Activated naive CD4-positive, alpha-beta T cell treated with anti-CD3 and anti-CD28 coated beads for 36 hours (primary cell): ENCODE results near the gene AKAP8. TPM values are rescaled to one million over a fixed set of nuclear protein-coding genes. Genes with fewer than 3 reads are reported as not detected.
"Not testable (repeated sequence)": the region's sequence is repeated elsewhere in the genome, so short reads cannot be mapped to it uniquely, and the experiment has no call there.

ENCODE experiments used
- CTCF ChIA-PET: fragments of 350-600 bp; sonication (Branson Sonifier 250); formaldehyde crosslinking; loops from one replicate; lab custom pipeline; 2021; ENCODE audit warnings: antibody characterized with exemption; lab: Charles Lee
- DNase-seq: peaks from one replicate; pipeline ENCODE4 v3.0.0-alpha.2; 2020
- H3K27ac Mint-ChIP-seq: one replicate; pipeline ENCODE4 v1.8.0; 2021; ENCODE audit warnings: mild to moderate bottlenecking, mixed read lengths
- H3K27me3 Mint-ChIP-seq: one replicate; pipeline ENCODE4 v1.8.0; 2021; ENCODE audit warnings: low read depth, mixed read lengths
- H3K36me3 Mint-ChIP-seq: one replicate; pipeline ENCODE4 v1.8.0; 2021; ENCODE audit warnings: low read depth, mixed read lengths
- H3K4me1 Mint-ChIP-seq: one replicate; pipeline ENCODE4 v1.8.0; 2021; ENCODE audit warnings: low read depth, mixed read lengths
- H3K4me3 Mint-ChIP-seq: one replicate; pipeline ENCODE4 v1.8.0; 2021; ENCODE audit warnings: mild to moderate bottlenecking, moderate library complexity, mixed read lengths
- H3K9me3 Mint-ChIP-seq: one replicate; pipeline ENCODE4 v1.8.0; 2021; ENCODE audit warnings: mixed read lengths
- intact Hi-C: fragments of 100-400 bp; cut with micrococcal nuclease; formaldehyde crosslinking; loops from one replicate; pipeline ENCODE4 v1.15.1; 2023
- total RNA-seq, 2 experiments: library from RNA; stranded (reverse); gene quantifications; one replicate each; pipeline ENCODE4 v1.2.3, GENCODE V29; 2021

AKAP8 gene
- total RNA-seq, 2 experiments from 2014 or later = 27.1 to 30.3 TPM

- DNase-seq = no peak
- peaks cover 3% of the 10 kb centered on the region for H3K9me3 Mint-ChIP-seq
- no peaks in the 10 kb centered on the region for H3K27me3 Mint-ChIP-seq
- H3K36me3 Mint-ChIP-seq = peaks cover 28% of the 10 kb centered on the region
- intact Hi-C loops = no loop called here
- CTCF ChIA-PET = interaction anchor here (0.6 to 6.8 kb wide), 5 partner anchors 42 to 894 kb away, joined by 4 to 79 read pairs (median 26); no protein-coding TSS in a partner anchor
- peaks cover 27% of the 10 kb centered on the region for H3K4me1 Mint-ChIP-seq
- no peak overlapping the region for H3K4me3 Mint-ChIP-seq
- H3K27ac Mint-ChIP-seq = no peak overlapping the region
Observed at GRCh38 chr19:15421136-15421695, 41.6 kb upstream of the AKAP8 start.

GRCh38 chr19:15419413-15420025 lies 39.9 kb upstream of the AKAP8 start:
- intact Hi-C loops = loop anchor here (1.0 to 2.0 kb wide), 11 partner anchors 13 to 327 kb away; partner anchors contain the start of gene AKAP8
- DNase-seq = no peak
- no peaks in the 10 kb centered on the region for H3K27me3 Mint-ChIP-seq
- H3K4me3 Mint-ChIP-seq = peak overlapping the region; percentile 99
- CTCF ChIA-PET = interaction anchor here (0.5 to 6.8 kb wide), 21 partner anchors 10 to 327 kb away, joined by 3 to 79 read pairs (median 6); partner anchors contain the start of genes AKAP8 and WIZ
- H3K4me1 Mint-ChIP-seq = peaks cover 37% of the 10 kb centered on the region
- peaks cover 25% of the 10 kb centered on the region for H3K36me3 Mint-ChIP-seq
- H3K9me3 Mint-ChIP-seq = peaks cover 3% of the 10 kb centered on the region
- peak overlapping the region; percentile 63 for H3K27ac Mint-ChIP-seq

- CTCF ChIA-PET = interaction anchor here (0.5 to 6.8 kb wide), 20 partner anchors 9 to 326 kb away, joined by 3 to 79 read pairs (median 6); partner anchors contain the start of genes AKAP8 and WIZ
- H3K4me3 Mint-ChIP-seq = peak within 1 kb of the TSS; percentile 99
- peaks cover 38% of the 10 kb centered on the region for H3K4me1 Mint-ChIP-seq
- DNase-seq = peak; percentile 99
- intact Hi-C loops = loop anchor here (1.0 to 2.0 kb wide), 11 partner anchors 14 to 326 kb away; partner anchors contain the start of gene AKAP8
- H3K9me3 Mint-ChIP-seq = peaks cover 3% of the 10 kb centered on the region
- H3K27me3 Mint-ChIP-seq = no peaks in the 10 kb centered on the region
- H3K27ac Mint-ChIP-seq = peak within 1 kb of the TSS; percentile 92
- peaks cover 21% of the 10 kb centered on the region for H3K36me3 Mint-ChIP-seq
Observed at GRCh38 chr19:15418579-15419412, 39.2 kb upstream of the AKAP8 start, which contains the start of gene AKAP8L. AKAP8L (minus strand) TSS chr19:15418988; CDS start chr19:15418923, 65 bp downstream.

GRCh38 chr19:15418231-15418578 lies 38.6 kb upstream of the AKAP8 start:
- Mint-ChIP-seq H3K36me3 (peaks cover 16% of the 10 kb centered on the region), H3K4me3 (peak overlapping the region; percentile 99), H3K27me3 (no peaks in the 10 kb centered on the region), H3K9me3 (no peaks in the 10 kb centered on the region), H3K4me1 (peaks cover 42% of the 10 kb centered on the region), H3K27ac (peak overlapping the region; percentile 92)
- DNase-seq = no peak
- CTCF ChIA-PET = interaction anchor here (0.8 to 6.8 kb wide), 11 partner anchors 15 to 326 kb away, joined by 3 to 79 read pairs (median 11); partner anchors contain the start of genes AKAP8 and WIZ
- intact Hi-C loops = loop anchor here (2.0 kb wide), 1 partner anchor 325 kb away; no protein-coding TSS in a partner anchor

GRCh38 chr19:15417699-15418098 lies 38.1 kb upstream of the AKAP8 start:
- DNase-seq = no peak
- Mint-ChIP-seq H3K4me3 (peak overlapping the region; percentile 99), H3K36me3 (peaks cover 11% of the 10 kb centered on the region), H3K4me1 (peaks cover 44% of the 10 kb centered on the region), H3K9me3 (no peaks in the 10 kb centered on the region), H3K27me3 (no peaks in the 10 kb centered on the region), H3K27ac (peak overlapping the region; percentile 92)
- CTCF ChIA-PET = interaction anchor here (0.7 to 6.8 kb wide), 6 partner anchors 15 to 141 kb away, joined by 3 to 79 read pairs (median 20); no protein-coding TSS in a partner anchor
- intact Hi-C loops = loop anchor here (2.0 kb wide), 1 partner anchor 325 kb away; no protein-coding TSS in a partner anchor

GRCh38 chr19:15412832-15413231 lies 33.2 kb upstream of the AKAP8 start:
- H3K27ac Mint-ChIP-seq = no peak overlapping the region
- CTCF ChIA-PET = no interaction called here
- peaks cover 48% of the 10 kb centered on the region for H3K4me1 Mint-ChIP-seq
- no peak for DNase-seq
- no peaks in the 10 kb centered on the region for H3K9me3 Mint-ChIP-seq
- H3K4me3 Mint-ChIP-seq = no peak overlapping the region
- peaks cover 4% of the 10 kb centered on the region for H3K36me3 Mint-ChIP-seq
- H3K27me3 Mint-ChIP-seq = no peaks in the 10 kb centered on the region
- intact Hi-C loops = no loop called here

- H3K9me3 Mint-ChIP-seq, DNase-seq, CTCF ChIA-PET, intact Hi-C loops, H3K27me3 Mint-ChIP-seq, H3K4me3 Mint-ChIP-seq, H3K36me3 Mint-ChIP-seq: not testable (repeated sequence)
- Mint-ChIP-seq H3K27ac (peak overlapping the region; percentile 18), H3K4me1 (peaks cover 47% of the 10 kb centered on the region)
Observed at GRCh38 chr19:15411351-15411750, 31.8 kb upstream of the AKAP8 start.

- Mint-ChIP-seq H3K4me3 (no peak overlapping the region), H3K27me3 (no peaks in the 10 kb centered on the region), H3K9me3 (no peaks in the 10 kb centered on the region), H3K36me3 (peaks cover 3% of the 10 kb centered on the region), H3K27ac (no peak overlapping the region), H3K4me1 (peaks cover 43% of the 10 kb centered on the region)
- DNase-seq = no peak
- intact Hi-C loops = no loop called here
- CTCF ChIA-PET = interaction anchor here (1.4 kb wide), 1 partner anchor 152 kb away, joined by 3 read pairs; no protein-coding TSS in a partner anchor
Observed at GRCh38 chr19:15404780-15405211, 25.2 kb upstream of the AKAP8 start.

GRCh38 chr19:15404097-15404779 lies 24.7 kb upstream of the AKAP8 start:
- Mint-ChIP-seq H3K27me3 (no peaks in the 10 kb centered on the region), H3K9me3 (no peaks in the 10 kb centered on the region), H3K36me3 (peaks cover 3% of the 10 kb centered on the region), H3K4me1 (peaks cover 38% of the 10 kb centered on the region), H3K27ac (no peak overlapping the region), H3K4me3 (no peak overlapping the region)
- CTCF ChIA-PET = interaction anchor here (1.4 kb wide), 1 partner anchor 153 kb away, joined by 3 read pairs; no protein-coding TSS in a partner anchor
- no peak for DNase-seq
- intact Hi-C loops = no loop called here

- Mint-ChIP-seq H3K36me3 (peaks cover 3% of the 10 kb centered on the region), H3K27ac (peak overlapping the region; percentile 17), H3K27me3 (no peaks in the 10 kb centered on the region), H3K9me3 (no peaks in the 10 kb centered on the region), H3K4me3 (no peak overlapping the region), H3K4me1 (peaks cover 34% of the 10 kb centered on the region)
- intact Hi-C loops = no loop called here
- DNase-seq = no peak
- CTCF ChIA-PET = no interaction called here
Observed at GRCh38 chr19:15403151-15403531, 23.6 kb upstream of the AKAP8 start.

GRCh38 chr19:15402411-15403150 lies 23.0 kb upstream of the AKAP8 start:
- no peak for DNase-seq
- H3K36me3 Mint-ChIP-seq = peaks cover 6% of the 10 kb centered on the region
- no peak overlapping the region for H3K4me3 Mint-ChIP-seq
- CTCF ChIA-PET = interaction anchor here (0.7 kb wide), 1 partner anchor 75 kb away, joined by 4 read pairs; no protein-coding TSS in a partner anchor
- peaks cover 28% of the 10 kb centered on the region for H3K4me1 Mint-ChIP-seq
- H3K27ac Mint-ChIP-seq = peak overlapping the region; percentile 17
- intact Hi-C loops = no loop called here
- H3K27me3 Mint-ChIP-seq = no peaks in the 10 kb centered on the region
- no peaks in the 10 kb centered on the region for H3K9me3 Mint-ChIP-seq
